ENCODE data around the gene MEF2C.

Gene MEF2C

DNA sequence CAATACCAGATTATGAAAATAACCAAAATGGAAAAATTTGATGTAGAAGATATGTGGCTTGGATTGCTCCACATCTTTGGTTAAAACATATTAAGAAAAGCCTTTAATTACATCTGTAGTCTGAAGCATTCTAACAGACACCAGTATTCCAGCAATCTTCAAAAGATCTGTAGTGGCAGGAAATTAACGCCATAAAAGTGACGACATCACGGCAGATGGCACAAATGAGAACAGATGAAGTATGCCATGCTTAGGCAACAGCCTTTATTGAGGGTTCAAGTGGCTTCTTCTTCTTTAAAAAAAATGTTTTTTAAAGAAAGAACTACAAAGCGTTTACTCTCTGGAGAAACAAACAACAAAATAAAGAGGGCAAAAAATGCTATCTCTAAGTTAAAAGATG lies 164.2 kb downstream of the MEF2C start:
- no peak for DNase-seq (ENCODE audit: low read depth)

- DNase-seq (ENCODE audit: low read depth): no peak
Observed at GRCh38 chr5:88716101-88716500, 166.9 kb downstream of the MEF2C start.

- DNase-seq (ENCODE audit: low read depth): no peak
Observed at GRCh38 chr5:88715503-88715902, 167.5 kb downstream of the MEF2C start.

GRCh38 chr5:88713818-88714217 lies 169.2 kb downstream of the MEF2C start:
- DNase-seq (ENCODE audit: low read depth): no peak

DNA sequence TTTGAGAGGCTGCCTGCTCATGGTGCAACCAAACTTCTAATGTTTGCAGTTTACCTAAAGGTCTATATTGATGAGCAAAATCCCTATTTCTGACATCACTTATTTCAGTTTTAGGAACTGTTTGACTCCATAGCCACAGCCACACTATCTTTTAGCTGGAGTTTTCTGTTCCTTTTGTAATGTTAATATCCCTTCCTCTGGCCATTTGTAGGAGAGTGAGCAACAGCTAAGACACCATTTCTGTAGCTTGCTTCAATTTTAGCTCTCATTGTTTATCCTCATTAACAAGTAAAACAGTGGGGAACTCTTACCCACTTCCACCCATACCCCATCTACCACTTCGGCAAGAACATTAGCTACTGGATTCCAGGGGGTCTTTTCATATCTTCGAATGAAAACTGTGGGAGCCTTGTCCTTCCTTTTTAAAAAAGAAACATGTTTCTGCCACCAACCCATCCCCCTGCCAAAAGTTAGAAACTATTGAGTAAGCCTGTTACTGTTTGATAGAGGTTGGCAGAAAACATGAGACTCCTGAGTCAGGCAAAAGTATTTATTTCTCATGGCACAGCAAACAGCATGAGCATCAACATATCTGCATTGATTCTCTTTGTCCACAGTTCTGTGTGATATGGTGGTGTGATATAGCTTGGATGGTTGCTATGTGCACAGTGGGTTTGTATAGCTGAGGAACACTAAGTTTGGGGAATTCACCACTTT lies 174.1 kb downstream of the MEF2C start:
- no peak for DNase-seq (ENCODE audit: low read depth)

GRCh38 chr5:88708021-88708420 lies 175.0 kb downstream of the MEF2C start:
- DNase-seq (ENCODE audit: low read depth): no peak

- no peak for DNase-seq (ENCODE audit: low read depth)
Observed at GRCh38 chr5:88707216-88707965, 175.6 kb downstream of the MEF2C start.

- DNase-seq (ENCODE audit: low read depth): no peak
Observed at GRCh38 chr5:88702332-88702731, 180.7 kb downstream of the MEF2C start.

GRCh38 chr5:88700121-88700520 lies 182.9 kb downstream of the MEF2C start:
- no peak for DNase-seq (ENCODE audit: low read depth)

DNA sequence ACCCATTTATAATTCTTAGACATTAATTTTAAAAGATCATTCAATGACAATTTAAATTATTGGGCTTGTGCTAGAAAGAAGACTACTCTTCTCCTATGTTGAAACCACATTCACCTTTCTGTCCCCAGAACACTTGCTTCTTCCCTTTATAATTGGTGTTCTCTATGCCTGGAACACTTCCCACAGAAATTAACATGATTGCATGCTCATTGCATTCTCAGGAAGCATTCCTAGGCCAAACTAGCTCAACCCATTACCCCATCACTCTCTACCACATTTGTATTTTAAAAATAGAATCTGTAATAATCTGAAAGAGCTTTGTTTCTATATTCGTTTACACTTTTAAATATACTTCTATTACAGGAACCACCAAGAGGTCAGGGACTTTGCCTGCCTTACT lies 184.7 kb downstream of the MEF2C start:
- no peak for DNase-seq (ENCODE audit: low read depth)

- no peak for DNase-seq (ENCODE audit: low read depth)
Observed at GRCh38 chr5:88696466-88696865, 186.5 kb downstream of the MEF2C start.

DNA sequence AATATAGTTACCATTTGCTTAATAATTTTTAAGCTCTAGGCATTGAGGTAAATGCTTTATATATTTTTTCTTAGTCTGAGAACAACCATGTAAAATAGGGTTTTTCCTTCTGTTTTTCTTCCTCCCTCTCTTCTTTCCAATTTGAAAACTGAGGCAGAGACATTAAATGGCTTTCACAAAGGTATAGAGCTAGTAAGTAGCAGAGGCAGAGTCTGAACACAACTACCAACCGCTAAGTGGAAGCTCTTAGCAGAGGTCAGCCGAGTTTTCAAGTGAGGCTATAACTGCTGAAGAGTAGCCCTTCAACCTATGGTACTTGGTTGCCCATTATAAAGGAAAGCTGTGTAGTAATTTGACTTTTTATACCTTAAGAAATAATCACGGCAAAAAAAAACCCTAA lies 187.1 kb downstream of the MEF2C start:
- DNase-seq (ENCODE audit: low read depth): no peak

GRCh38 chr5:88695232-88695631 lies 187.8 kb downstream of the MEF2C start:
- no peak for DNase-seq (ENCODE audit: low read depth)

- DNase-seq (ENCODE audit: low read depth): no peak
Observed at GRCh38 chr5:88694023-88694679, 188.8 kb downstream of the MEF2C start.

- DNase-seq (ENCODE audit: low read depth): no peak
Observed at GRCh38 chr5:88693071-88693932, 189.7 kb downstream of the MEF2C start.

- DNase-seq (ENCODE audit: low read depth): no peak
Observed at GRCh38 chr5:88691945-88692868, 190.8 kb downstream of the MEF2C start.

DNA sequence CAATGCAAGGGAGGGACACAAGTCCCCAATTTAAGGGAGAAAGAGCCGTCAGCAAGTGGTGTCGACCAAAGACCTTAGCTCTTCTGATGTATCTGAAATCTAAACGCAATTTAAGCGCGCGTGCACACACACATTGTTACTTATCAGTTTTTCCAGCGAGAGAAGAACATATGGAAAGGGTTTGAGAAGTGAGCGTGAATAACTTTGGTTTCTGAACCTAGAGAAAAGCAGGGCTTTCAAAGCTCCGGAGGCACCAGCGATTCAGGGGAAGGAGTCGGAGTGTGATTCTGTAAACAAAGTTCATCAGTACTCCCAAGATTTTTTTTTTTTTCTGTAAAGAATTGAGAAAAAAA lies 191.8 kb downstream of the MEF2C start:
- DNase-seq (ENCODE audit: low read depth): no peak

DNA sequence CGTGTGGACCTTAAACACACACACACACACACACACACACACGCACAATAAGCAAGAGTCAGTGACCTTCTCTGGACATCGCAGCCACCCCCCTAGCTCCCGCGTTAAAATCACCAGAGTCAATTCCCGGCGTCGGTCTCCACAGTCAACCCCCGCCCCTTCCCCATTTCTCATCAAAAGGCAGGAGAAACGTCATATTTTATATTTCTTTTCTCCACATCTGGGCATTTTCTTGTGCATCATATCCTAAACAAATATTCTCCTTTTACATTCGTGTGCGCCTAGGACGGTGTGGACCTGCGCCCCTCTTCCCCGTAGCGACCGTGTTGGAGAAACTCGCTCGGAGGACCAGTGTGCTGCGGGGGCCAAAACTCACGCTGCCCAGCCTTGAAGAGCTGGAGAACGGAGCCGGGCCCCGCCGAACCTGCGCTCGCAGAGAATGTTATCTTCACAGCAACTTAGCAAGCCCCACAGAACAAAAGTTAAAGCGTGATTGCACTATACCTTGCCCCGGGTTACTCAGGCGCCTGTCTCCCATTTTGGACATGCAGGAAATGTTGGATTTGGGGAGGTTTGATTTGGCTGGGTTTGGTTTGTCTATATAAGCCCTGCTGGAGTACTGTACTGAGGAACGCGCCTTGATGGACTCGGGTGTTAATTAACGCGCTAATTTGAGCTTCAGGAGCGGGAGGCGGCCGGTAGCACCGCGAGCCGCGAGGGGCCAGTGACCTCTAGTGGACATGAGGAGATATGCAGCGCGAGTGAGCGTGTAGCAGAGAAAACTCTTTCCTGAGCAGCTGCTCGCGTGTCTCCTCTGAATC lies 192.4 kb downstream of the MEF2C start:
- no peak for DNase-seq (ENCODE audit: low read depth)

DNA sequence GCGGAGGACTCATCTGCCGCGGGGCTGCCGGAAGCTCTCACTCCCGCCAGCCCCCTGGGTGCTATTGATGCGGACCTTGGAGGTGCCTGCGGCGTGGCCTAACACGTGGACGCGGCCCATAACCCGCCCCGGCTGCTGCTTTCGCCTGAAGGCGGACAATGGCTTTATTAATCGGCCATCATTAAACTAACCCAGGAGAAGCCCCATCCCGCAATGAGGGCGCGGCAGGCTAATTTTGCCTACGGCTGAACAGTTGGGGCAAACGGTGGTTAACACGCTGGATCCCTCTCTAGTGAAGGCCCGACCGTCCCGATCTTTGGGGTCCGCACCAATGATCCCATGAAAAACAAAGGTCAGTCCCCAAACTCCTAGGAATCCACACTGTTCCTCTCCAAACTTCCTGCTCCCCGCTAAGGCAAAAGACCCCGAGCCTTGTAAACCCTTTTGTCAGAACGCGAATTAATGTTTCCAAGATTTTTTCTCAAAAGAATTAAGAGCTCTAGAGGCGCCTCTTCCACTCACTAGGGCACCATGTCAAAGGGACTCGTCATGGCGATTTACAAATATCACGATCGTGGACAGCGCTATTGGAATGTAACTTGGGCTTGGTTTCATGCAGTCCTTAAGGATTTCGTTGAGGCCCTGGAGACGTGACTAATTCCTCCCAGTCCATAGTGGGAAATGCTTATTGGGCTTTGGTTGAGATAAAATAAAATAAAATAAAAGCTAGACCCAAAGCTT lies 193.1 kb downstream of the MEF2C start:
- DNase-seq (ENCODE audit: low read depth): no peak

All from CMK (cell line).